Kidney capillary endothelial cell (primary cell): ENCODE data around the gene THBS1.

ENCODE experiments used
- DNase-seq: peaks from one replicate; pipeline ENCODE4 v3.0.0-alpha.2; 2018; ENCODE audit warnings: low spot score

Gene THBS1

DNA sequence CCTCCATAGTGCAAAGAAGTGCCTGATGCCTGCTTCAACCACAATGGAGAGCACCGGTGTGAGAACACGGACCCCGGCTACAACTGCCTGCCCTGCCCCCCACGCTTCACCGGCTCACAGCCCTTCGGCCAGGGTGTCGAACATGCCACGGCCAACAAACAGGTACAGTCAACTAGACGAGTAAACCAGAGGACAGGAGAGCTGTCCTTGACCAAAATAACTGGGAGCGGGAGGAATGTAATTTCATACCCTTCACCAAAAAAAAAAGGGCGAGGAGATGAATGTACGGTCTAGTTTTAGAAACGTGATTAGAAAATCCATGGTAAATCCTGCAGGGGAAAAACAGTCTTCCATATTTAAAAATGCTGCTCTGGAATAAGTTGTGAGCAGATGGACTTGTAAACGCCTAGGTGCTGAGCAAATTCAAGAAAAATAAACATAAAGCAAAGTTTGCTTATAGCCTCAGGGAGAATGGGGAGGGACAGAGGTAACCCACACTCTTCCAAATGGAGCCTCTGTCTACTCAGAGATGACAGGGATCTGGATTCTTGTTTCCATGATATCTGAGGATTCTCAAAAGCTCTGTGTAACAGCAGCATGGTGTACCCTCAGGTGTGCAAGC lies 8.4 kb downstream of the THBS1 start:
- no peak for DNase-seq

DNA sequence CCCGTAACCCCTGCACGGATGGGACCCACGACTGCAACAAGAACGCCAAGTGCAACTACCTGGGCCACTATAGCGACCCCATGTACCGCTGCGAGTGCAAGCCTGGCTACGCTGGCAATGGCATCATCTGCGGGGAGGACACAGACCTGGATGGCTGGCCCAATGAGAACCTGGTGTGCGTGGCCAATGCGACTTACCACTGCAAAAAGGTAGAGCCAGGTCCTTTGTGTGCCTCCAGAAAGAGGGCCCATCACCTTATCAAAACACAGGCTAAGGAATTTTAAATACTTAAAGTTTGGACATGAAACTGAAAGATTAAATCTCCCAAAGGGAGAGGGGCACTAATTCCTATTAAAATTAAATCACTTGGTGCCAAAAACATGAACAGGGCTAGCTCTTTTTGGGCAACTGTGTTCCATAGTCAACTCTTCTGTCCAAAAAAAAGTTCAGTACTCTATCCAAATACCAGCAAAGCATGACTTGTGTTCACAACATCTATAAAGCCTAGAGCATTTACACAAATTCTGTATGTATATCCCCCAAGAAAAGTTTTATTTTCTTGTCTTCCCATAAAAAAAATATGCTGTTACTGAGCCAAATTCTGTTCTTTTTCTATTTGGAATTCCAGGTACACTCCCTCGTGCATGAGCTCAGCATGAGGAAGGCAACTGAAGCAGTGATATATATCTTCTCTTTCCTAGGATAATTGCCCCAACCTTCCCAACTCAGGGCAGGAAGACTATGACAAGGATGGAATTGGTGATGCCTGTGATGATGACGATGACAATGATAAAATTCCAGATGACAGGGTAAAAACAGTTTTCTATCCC lies 9.2 kb downstream of the THBS1 start:
- no peak for DNase-seq

DNA sequence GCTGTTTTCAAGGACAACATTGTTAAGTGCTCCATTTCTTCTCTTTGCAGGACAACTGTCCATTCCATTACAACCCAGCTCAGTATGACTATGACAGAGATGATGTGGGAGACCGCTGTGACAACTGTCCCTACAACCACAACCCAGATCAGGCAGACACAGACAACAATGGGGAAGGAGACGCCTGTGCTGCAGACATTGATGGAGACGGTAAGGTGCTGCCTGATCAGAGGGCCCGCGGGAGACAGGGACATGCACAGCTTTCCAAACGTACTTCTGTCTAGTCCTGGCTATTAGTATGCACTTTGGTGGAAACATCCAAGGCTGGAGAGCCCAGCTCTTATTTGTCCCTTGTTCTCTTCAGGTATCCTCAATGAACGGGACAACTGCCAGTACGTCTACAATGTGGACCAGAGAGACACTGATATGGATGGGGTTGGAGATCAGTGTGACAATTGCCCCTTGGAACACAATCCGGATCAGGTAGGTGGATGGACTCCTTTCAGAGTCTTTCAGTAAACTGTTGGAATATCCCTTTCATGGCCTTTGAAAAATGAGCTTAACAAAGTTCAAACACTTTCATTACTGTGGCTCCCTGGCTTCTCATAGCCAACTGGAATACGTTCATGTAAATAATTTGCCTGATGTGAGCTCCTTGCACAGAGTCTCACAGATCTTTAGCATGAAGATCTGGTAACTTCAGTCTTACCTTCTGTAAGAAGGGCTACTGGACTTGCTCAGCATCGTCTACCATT lies 10.4 kb downstream of the THBS1 start:
- DNase-seq = no peak

DNA sequence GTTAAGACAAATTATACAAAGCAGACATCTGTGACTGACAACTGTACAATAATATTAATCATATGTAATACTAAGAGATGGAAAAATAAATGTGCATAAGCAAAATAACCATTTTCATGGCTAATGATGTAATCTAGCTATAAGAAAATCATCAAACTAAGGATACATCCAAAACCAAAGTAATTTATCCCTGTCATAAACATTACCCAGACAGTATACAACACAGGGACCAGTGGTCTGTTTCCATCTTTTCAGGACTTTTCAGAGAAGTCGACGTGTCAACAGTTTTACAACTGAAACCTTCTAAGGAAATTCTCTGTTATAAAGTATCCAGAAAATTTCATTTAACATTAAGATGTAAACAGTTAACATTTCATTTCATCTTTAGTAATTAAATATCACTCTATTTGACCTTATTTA lies 11.0 kb downstream of the THBS1 start:
- no peak for DNase-seq

DNA sequence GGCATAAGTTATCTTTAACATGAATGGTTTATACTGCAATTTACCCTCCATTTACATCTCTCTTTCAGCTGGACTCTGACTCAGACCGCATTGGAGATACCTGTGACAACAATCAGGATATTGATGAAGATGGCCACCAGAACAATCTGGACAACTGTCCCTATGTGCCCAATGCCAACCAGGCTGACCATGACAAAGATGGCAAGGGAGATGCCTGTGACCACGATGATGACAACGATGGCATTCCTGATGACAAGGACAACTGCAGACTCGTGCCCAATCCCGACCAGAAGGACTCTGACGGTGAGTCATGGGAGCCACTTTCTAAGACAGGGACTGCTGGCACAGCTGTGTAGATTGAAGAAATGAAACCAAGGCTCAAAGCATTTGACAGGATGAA lies 11.6 kb downstream of the THBS1 start:
- DNase-seq = no peak

DNA sequence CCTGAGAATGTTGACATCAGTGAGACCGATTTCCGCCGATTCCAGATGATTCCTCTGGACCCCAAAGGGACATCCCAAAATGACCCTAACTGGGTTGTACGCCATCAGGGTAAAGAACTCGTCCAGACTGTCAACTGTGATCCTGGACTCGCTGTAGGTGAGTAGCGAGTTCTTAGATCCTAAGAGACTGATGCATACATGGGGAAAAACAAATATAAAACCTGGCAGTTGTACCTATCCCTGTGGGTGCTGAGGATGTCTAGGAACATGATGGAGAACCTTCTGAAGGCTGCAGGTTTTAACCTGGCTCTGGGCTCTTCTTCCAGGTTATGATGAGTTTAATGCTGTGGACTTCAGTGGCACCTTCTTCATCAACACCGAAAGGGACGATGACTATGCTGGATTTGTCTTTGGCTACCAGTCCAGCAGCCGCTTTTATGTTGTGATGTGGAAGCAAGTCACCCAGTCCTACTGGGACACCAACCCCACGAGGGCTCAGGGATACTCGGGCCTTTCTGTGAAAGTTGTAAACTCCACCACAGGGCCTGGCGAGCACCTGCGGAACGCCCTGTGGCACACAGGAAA lies 12.3 kb downstream of the THBS1 start:
- no peak for DNase-seq

DNA sequence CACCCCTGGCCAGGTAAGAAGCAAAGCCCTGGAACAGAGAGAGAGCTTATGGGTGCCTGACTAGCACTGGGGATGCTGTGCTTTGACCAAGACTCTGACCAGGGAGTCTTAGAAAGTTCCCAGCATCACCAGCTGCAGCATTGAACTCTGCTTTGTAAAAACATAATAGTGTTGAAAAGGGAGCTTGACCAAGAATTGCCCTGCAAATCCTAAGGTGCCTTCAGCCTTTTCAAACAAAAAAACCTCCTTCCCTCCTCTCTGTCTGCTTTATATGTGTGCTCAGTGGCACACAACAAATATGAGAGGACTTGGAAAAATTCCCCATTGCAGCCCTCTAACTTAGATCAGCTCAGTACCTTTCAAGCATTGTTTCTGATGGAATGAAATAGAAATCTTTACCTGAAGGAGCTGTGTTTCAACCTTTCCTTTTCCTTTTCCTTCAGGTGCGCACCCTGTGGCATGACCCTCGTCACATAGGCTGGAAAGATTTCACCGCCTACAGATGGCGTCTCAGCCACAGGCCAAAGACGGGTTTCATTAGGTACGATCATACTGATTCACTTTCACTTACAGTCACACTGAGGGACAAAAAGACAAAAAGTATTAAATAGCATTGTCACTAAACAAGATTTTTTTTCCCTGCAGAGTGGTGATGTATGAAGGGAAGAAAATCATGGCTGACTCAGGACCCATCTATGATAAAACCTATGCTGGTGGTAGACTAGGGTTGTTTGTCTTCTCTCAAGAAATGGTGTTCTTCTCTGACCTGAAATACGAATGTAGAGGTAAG lies 13.0 kb downstream of the THBS1 start:
- no peak for DNase-seq

DNA sequence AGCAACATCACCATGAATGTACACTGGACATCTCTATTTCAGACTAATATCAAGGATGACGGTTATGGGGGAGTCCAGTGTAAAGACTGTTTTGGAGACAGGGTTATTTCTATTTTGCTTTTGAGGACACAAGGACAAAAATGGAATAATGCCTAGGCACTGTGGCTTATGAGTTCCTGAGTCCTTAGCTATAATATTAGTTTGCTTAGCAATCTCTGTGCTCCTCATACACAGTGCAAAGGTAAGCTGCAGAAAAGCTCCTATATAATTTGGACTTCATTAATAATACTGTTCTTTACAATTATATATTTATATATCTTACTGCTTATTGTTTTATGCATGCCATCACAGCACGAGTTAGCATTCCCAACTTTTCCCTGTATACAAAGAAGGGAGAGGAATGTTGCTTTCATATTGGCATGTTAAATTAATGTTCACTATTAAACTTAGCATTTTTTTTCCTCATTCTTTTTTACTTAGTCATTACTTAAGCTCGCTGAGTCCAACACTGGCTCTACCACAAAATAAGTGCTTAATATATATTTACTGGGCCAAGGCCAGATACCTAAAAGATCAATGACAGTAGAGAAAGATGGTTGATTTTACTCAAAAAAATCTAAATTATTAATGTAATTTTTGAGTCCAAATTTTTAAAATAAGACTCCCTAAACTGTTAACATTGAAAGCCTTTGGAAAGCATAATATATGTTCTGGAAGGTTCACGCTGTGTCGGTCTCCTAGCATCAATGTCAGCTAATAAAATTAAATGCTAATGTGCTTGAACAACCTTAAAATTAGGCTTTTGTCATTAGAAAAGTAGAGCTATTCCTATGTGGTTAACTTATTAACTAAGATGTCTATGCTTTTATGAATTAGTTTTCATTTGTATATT lies 13.8 kb downstream of the THBS1 start:
- no peak for DNase-seq

DNA sequence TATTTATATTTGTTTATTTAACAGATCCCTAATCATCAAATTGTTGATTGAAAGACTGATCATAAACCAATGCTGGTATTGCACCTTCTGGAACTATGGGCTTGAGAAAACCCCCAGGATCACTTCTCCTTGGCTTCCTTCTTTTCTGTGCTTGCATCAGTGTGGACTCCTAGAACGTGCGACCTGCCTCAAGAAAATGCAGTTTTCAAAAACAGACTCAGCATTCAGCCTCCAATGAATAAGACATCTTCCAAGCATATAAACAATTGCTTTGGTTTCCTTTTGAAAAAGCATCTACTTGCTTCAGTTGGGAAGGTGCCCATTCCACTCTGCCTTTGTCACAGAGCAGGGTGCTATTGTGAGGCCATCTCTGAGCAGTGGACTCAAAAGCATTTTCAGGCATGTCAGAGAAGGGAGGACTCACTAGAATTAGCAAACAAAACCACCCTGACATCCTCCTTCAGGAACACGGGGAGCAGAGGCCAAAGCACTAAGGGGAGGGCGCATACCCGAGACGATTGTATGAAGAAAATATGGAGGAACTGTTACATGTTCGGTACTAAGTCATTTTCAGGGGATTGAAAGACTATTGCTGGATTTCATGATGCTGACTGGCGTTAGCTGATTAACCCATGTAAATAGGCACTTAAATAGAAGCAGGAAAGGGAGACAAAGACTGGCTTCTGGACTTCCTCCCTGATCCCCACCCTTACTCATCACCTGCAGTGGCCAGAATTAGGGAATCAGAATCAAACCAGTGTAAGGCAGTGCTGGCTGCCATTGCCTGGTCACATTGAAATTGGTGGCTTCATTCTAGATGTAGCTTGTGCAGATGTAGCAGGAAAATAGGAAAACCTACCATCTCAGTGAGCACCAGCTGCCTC lies 14.7 kb downstream of the THBS1 start:
- DNase-seq = no peak

DNA sequence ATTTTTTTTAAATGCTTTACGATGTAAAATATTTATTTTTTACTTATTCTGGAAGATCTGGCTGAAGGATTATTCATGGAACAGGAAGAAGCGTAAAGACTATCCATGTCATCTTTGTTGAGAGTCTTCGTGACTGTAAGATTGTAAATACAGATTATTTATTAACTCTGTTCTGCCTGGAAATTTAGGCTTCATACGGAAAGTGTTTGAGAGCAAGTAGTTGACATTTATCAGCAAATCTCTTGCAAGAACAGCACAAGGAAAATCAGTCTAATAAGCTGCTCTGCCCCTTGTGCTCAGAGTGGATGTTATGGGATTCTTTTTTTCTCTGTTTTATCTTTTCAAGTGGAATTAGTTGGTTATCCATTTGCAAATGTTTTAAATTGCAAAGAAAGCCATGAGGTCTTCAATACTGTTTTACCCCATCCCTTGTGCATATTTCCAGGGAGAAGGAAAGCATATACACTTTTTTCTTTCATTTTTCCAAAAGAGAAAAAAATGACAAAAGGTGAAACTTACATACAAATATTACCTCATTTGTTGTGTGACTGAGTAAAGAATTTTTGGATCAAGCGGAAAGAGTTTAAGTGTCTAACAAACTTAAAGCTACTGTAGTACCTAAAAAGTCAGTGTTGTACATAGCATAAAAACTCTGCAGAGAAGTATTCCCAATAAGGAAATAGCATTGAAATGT lies 15.6 kb downstream of the THBS1 start:
- no peak for DNase-seq

DNA sequence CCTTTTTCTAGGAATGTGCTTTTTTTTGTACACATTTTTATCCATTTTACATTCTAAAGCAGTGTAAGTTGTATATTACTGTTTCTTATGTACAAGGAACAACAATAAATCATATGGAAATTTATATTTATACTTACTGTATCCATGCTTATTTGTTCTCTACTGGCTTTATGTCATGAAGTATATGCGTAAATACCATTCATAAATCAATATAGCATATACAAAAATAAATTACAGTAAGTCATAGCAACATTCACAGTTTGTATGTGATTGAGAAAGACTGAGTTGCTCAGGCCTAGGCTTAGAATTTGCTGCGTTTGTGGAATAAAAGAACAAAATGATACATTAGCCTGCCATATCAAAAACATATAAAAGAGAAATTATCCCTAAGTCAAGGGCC lies 16.5 kb downstream of the THBS1 start:
- DNase-seq = no peak

DNA sequence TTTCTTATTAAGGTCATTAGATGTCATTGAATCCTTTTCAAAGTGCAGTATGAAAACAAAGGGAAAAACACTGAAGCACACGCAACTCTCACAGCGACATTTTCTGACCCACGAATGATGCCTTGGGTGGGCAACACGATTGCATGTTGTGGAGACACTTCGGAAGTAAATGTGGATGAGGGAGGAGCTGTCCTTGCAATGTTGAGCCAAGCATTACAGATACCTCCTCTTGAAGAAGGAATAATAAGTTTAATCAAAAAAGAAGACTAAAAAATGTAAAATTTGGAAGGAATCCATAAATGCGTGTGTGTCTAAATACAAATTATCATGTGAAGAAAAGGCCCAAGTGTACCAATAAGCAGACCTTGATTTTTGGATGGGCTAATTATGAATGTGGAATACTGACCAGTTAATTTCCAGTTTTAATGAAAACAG lies 16.9 kb downstream of the THBS1 start:
- DNase-seq = no peak

DNA sequence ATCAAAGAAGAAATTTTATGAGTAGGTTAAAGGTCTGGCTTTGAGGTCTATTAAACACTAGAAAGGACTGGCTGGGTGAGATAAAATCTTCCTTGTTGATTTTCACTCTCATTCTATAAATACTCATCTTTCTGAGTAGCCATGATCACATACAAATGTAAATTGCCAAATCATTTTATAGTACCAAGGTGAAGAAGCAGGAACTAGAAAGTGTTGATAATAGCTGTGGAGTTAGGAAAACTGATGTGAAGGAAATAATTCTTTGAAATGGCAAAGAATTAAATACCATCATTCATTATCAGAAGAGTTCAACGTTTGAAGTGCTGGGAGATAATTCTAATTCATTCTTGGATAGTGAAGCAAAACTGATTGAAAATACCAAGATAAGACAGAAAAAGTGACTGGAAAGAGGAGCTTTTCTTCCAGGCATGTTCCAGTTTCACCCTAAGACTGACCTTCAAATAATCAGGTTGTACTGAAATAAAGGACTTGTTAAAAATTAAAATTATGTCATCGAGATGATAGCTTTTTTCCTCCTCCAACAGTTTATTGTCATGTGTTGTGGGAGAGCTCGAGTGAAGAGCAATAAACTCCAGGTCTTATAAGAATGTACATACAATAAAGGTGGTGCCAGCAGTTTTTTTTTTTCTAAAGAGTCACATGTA lies 17.4 kb downstream of the THBS1 start:
- DNase-seq = no peak

DNA sequence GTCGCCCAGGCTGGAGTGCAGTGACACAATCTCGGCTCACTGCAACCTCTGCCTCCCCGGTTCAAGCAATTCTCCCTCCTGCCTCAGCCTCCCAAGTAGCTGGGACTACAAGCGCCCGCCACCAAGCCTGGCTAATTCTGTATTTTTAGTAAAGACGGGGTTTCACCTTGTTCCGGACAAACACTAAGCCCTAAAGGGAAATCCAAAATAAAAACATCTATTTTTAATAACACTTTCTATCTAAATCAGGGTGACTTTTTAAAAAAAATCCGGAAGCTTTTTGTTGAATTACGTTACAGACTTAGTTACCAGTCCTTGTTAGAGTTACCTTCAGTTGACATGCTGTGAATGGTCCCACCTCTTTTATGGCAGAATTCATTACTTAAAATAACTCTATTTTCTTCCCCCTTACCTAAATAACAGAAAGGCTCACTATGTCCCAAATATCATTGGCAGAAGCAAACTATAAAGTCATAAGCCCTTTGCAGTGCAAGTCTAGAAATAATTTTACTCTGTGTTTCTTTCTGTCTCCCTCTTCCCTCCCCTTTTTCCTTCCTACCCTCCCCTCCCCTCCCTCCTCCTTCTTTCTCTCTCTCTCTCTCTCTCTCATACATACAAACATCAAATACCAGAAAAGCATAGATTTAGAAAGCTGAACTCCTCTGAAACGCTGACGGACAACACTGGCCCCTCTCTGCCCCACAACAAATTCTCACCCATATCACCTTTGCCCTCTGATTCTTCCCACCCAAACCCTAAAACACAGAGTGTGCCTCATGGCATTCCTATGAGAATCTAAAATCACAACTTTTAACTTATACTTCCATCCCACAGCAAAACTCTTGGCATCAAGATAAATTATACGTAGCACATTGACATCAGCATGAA lies 18.3 kb downstream of the THBS1 start:
- no peak for DNase-seq

DNA sequence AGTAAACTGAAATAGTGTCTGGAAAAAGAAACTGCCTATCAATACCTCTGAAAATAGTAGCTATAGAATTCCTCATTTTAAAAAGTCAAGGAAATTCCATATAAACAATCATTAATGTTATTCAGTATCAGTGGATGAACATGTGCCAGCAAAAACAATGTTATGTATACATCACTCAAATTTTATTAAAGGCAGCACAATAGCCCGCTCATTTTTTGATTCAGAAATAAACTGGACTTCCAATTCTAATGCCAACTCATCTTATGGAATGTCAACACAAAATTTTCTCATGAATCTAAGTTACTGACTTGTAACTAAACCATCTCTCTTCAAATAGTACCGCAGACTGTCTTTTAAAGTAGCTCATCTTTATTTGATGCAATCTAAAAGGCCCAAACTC lies 19.0 kb downstream of the THBS1 start:
- DNase-seq = no peak

DNA sequence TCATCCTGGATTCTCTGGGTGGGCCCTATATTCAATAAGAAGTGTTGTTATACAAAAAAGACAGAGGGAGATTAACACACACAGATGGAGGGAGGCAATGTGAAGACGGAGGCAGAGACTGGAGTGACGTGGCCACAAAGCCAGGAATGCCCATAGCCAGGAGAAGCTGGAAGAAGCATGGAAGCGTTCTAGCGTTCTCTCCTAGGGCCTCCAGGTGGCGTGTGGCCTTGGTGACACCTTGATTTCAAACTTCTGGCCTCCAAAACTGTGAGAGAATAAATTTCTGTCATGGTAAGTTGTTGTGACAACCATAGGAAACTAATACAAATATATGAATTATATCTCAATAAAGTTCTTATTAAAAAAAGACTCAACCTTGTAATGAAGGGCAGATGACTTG lies 21.3 kb downstream of the THBS1 start:
- no peak for DNase-seq

DNA sequence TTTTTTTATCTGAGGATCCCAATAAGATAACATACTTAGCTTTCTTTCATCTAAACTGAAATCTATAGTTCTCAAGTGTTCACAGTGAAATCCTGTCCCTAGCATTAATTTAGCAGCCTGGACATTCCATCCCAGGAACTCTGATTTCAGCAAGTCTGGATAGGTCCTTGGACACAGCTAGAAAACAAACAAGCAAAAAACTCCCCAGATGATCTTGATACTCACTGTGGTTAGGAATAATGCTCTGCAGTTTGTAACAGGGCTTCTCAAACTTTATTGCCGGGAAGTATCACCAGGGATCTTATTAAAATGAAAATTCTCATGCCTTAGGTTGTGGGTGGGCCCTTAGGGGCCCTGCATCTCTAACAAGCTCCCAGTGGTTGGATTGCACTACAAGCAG lies 24.3 kb downstream of the THBS1 start:
- DNase-seq = no peak
